KMS-11 (cell line): ENCODE measurements around the gene NUP98.
A peak's percentile ranks its signal among the peaks of the same experiment; 100 is the strongest.
"Not testable (repeated sequence)": the region's sequence is repeated elsewhere in the genome, so short reads cannot be mapped to it uniquely, and the experiment has no call there.

ENCODE experiments used
- H2AFZ ChIP-seq: fragments of 200-600 bp; sonication (generic); 2 replicates; pipeline ENCODE4 v1.6.1; 2016; ENCODE audit warnings: antibody characterized with exemption, mixed run types, low read depth
- H3K27ac ChIP-seq: fragments of 200-600 bp; sonication (generic); 2 replicates; pipeline ENCODE4 v1.6.1; 2016; ENCODE audit warnings: mild to moderate bottlenecking, mixed run types
- H3K27me3 ChIP-seq: fragments of 200-600 bp; sonication (generic); 2 replicates; pipeline ENCODE4 v1.6.1; 2017; ENCODE audit warnings: mild to moderate bottlenecking, low read depth, mixed run types, moderate library complexity; ENCODE audit not compliant: insufficient read depth
- H3K36me3 ChIP-seq: fragments of 200-600 bp; sonication (generic); 2 replicates; pipeline ENCODE4 v1.6.1; 2017; ENCODE audit warnings: mild to moderate bottlenecking, mixed run types; ENCODE audit not compliant: insufficient read depth
- H3K4me1 ChIP-seq: fragments of 200-600 bp; sonication (generic); 2 replicates; pipeline ENCODE4 v1.6.1; 2016; ENCODE audit warnings: mild to moderate bottlenecking, low read depth, mixed run types; ENCODE audit not compliant: poor library complexity, severe bottlenecking
- H3K4me2 ChIP-seq: fragments of 200-600 bp; sonication (generic); 2 replicates; pipeline ENCODE4 v1.7.0; 2016; ENCODE audit warnings: mild to moderate bottlenecking, mixed run types
- H3K4me3 ChIP-seq: fragments of 200-600 bp; sonication (generic); IDR thresholded peaks from 2 replicates; pipeline ENCODE4 v1.6.1; 2017; ENCODE audit warnings: low read depth, low read length, mixed read lengths; ENCODE audit not compliant: insufficient read depth
- H3K79me2 ChIP-seq: fragments of 200-600 bp; sonication (generic); 2 replicates; pipeline ENCODE4 v1.6.1; 2016; ENCODE audit warnings: low read depth, mixed run types; ENCODE audit not compliant: insufficient read depth
- H3K9ac ChIP-seq: fragments of 200-600 bp; sonication (generic); 2 replicates; pipeline ENCODE4 v1.6.1; 2016; ENCODE audit warnings: mild to moderate bottlenecking, mixed run types
- H4K20me1 ChIP-seq: fragments of 200-600 bp; sonication (generic); 2 replicates; pipeline ENCODE4 v1.6.1; 2016; ENCODE audit warnings: mild to moderate bottlenecking, mixed run types; ENCODE audit not compliant: insufficient read depth
- TF ChIP-seq, protein P1 (sequence below): fragments of 200-600 bp; sonication (generic); conservative IDR thresholded peaks from 2 replicates; pipeline ENCODE4 v1.6.1; 2017; ENCODE audit warnings: low read depth, mild to moderate bottlenecking, antibody characterized with exemption, low read length, moderate library complexity, mixed read lengths

The NUP98 gene

DNA sequence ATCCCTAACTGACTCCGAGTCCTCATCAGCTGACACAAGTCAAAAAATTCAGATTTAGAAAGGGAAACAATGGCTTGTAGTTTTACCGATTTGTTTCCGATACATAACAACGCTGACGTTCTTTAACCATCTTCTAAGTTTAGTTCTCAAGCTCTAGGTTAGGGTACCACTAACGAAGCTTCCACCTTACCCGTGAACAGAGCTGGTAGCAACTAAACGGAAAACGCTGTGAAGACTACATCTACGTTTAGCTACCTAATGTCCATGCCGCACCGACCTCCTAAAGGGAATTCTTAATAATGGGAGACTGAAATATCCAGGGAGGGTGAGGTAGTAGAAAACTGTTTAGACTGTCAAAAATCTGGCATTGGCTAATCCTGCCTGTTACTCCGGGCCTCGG is 1.0 kb downstream of the NUP98 start:
- Histone ChIP-seq H4K20me1 (0 out of 2 replicates have a peak, but pooled peaks cover 4% of the 10 kb centered on the region), H3K4me1 (peaks cover 13% of the 10 kb centered on the region), H3K79me2 (peaks cover 59% of the 10 kb centered on the region), H2AFZ (no peak overlapping the region), H3K36me3 (no peaks in the 10 kb centered on the region), H3K27ac (0 out of 2 replicates have a peak overlapping the region, but pooled peaks have one; percentile 85), H3K27me3 (no peaks in the 10 kb centered on the region), H3K4me2 (peak overlapping the region; percentile 98), H3K4me3 (no peak overlapping the region), H3K9ac (peak overlapping the region; percentile 95; the same call in 1 of the 2 replicates)
- TF ChIP-seq, protein P1, sequence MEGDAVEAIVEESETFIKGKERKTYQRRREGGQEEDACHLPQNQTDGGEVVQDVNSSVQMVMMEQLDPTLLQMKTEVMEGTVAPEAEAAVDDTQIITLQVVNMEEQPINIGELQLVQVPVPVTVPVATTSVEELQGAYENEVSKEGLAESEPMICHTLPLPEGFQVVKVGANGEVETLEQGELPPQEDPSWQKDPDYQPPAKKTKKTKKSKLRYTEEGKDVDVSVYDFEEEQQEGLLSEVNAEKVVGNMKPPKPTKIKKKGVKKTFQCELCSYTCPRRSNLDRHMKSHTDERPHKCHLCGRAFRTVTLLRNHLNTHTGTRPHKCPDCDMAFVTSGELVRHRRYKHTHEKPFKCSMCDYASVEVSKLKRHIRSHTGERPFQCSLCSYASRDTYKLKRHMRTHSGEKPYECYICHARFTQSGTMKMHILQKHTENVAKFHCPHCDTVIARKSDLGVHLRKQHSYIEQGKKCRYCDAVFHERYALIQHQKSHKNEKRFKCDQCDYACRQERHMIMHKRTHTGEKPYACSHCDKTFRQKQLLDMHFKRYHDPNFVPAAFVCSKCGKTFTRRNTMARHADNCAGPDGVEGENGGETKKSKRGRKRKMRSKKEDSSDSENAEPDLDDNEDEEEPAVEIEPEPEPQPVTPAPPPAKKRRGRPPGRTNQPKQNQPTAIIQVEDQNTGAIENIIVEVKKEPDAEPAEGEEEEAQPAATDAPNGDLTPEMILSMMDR = no peak

DNA sequence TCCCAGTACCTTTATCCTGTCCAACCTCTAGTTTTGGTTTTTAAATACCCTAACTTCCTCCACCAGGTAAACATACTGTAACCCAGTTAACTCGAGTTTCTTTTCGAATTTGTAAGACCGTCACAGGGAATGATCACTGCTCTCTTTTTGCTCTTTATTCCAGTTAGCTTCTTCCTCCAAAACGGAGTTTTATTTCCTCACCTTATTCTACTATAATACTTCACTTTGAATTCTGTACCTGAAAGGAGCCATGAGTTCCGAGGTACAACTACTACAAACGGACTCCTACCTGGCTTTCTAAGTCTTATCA is 1.4 kb downstream of the NUP98 start:
- Histone ChIP-seq H2AFZ (no peak overlapping the region), H3K27ac (0 out of 2 replicates have a peak overlapping the region, but pooled peaks have one; percentile 85), H3K4me2 (peak overlapping the region; percentile 98), H3K4me3 (no peak overlapping the region), H3K36me3 (no peaks in the 10 kb centered on the region), H3K79me2 (peaks cover 63% of the 10 kb centered on the region), H3K4me1 (peaks cover 13% of the 10 kb centered on the region), H4K20me1 (0 out of 2 replicates have a peak, but pooled peaks cover 4% of the 10 kb centered on the region), H3K27me3 (no peaks in the 10 kb centered on the region), H3K9ac (no peak overlapping the region)
- TF ChIP-seq, protein P1 = no peak

DNA sequence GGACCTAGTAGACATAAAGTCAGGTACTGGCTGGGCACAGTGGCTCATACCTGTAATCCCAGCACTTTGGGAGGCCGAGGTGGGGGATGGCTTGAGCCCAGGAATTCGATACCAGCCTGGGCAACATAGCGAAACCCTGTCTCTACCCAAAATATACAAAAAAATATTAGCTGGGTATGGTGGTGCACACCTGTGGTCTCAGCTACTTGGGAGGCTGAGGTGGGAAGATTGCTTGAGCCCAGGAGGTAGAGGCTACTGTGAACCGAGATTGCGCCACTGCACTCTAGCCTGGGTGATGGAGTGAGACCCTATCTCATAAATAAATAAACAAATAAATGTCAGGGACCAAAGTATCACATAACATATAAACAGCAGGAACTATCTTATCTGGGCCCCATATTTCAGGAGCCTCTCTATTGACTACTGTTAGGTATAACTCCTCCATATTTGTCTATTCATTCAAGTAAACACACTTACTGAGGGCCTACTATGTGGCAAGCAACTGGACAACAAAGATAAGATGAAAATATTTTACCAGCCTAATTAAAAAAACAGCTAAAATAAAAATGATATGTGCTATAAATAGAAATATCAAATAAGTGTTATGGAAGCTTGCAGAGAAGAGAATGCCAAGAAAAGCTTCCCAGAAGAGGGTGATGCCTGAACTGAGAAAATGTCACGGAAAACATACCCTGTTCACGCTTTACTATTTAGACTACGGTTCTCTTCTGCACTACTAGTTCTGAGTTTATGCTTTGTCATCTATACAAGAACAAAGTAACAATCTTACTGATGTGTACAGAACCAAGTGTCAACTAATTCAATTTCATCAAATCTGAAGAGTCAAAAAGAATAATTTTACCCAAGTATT is 2.0 kb downstream of the NUP98 start:
- H3K9ac ChIP-seq = no peak overlapping the region
- peaks cover 69% of the 10 kb centered on the region for H3K79me2 ChIP-seq
- no peak overlapping the region for H3K27ac ChIP-seq
- no peak overlapping the region for H3K4me3 ChIP-seq
- 0 out of 2 replicates have a peak, but pooled peaks cover 4% of the 10 kb centered on the region for H4K20me1 ChIP-seq
- peaks cover 13% of the 10 kb centered on the region for H3K4me1 ChIP-seq
- peak overlapping the region; percentile 98 for H3K4me2 ChIP-seq
- no peak overlapping the region for H2AFZ ChIP-seq
- H3K36me3 ChIP-seq = no peaks in the 10 kb centered on the region
- H3K27me3 ChIP-seq = no peaks in the 10 kb centered on the region
- TF ChIP-seq, protein P1 = no peak

DNA sequence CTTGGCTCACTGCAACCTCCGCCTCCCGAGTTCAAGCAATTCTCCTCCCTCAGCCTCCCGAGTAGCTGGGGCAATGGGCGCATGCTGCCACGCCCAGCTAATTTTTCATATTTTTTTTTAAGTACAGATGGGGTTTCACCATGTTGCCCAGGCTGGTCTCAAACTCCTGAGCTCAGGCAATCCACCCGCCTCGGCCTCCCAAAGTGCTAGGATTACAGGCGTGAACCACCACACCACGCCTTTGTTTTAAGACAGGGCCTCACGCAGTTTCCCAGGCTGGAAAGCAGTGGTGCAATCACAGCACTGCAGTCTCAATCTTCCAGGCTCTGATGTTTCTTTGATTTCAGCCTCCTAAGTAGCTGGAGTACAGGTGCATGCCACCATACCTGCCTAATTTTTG is 3.0 kb downstream of the NUP98 start:
- H3K9ac ChIP-seq, H3K4me2 ChIP-seq, H2AFZ ChIP-seq, H3K36me3 ChIP-seq, H3K27me3 ChIP-seq, H4K20me1 ChIP-seq, H3K4me3 ChIP-seq, H3K27ac ChIP-seq: not testable (repeated sequence)
- peaks cover 79% of the 10 kb centered on the region for H3K79me2 ChIP-seq
- H3K4me1 ChIP-seq = peaks cover 13% of the 10 kb centered on the region
